ENCODE results near the gene EVI5. TPM values are rescaled to one million over a fixed set of nuclear protein-coding genes. Genes with fewer than 3 reads are reported as not detected.

Gene EVI5
- total RNA-seq, 2 donors from 2014 or later = 7.9 to 18.9 TPM

GRCh38 chr1:92691925-92692324 is 93.0 kb downstream of the EVI5 start:
- WGBS, 2 donors = 29 to 41% methylated on average over 1 of the region's 1 CpG
- ATAC-seq = no peak

GRCh38 chr1:92690212-92690906 is 94.5 kb downstream of the EVI5 start:
- TF ChIP-seq CTCF (IDR thresholded peaks at IDR 0.05) = no peak
- no peak for TF ChIP-seq POLR2A (IDR thresholded peaks at IDR 0.05)
- Histone ChIP-seq H3K4me1 (no peaks in the 10 kb centered on the region), H3K9me3 (no peaks in the 10 kb centered on the region), H3K36me3 (replicated peaks in 1 of 2; ENCODE audit: insufficient read depth in 1 of 2, low read depth in 2 of 2) (peaks cover 0 to 10% of the 10 kb centered on the region in 2 donors), H3K4me3 (no peak overlapping the region), H3K27me3 (no peaks in the 10 kb centered on the region), H3K27ac (no peak overlapping the region)
- intact Hi-C loops (cut with DNase I) = no loop called here
- WGBS, 2 donors = 90 to 92% methylated on average over 3 of the region's 3 CpGs
- no peak for DNase-seq
- no peak for ATAC-seq

More at GRCh38 chr1:92691925-92692324, 93.0 kb downstream of the EVI5 start:
- Histone ChIP-seq H3K4me1 (no peaks in the 10 kb centered on the region), H3K27me3 (no peaks in the 10 kb centered on the region), H3K27ac (no peak overlapping the region), H3K36me3 (replicated peaks in 1 of 2; ENCODE audit: insufficient read depth in 1 of 2, low read depth in 2 of 2) (peaks cover 0 to 10% of the 10 kb centered on the region in 2 donors), H3K9me3 (no peaks in the 10 kb centered on the region), H3K4me3 (no peak overlapping the region)
- TF ChIP-seq CTCF (IDR thresholded peaks at IDR 0.05) (no peak), POLR2A (IDR thresholded peaks at IDR 0.05) (no peak)
- intact Hi-C loops (cut with DNase I) = no loop called here
- no peak for DNase-seq

DNA sequence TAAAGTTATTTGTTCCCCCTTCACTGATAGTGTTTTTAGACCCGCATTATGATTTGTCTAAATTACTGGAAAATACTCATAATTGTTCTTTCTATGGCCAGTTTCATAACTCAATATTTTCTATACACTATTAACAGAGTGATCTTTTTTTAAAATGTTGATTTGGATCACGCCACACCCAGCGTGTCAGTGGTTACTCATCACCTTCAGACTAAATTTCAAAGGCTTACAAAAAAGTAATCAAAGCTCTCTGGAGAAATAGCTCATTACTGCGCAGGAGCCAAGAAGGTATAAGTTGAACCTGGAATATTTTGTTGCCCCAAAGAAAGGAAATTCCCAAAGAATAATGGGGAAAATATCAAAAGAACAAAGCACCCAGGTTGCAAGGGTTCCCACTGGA is 104.9 kb downstream of the EVI5 start:
- no peak overlapping the region for H3K27ac ChIP-seq
- intact Hi-C loops (cut with DNase I) = no loop called here
- no peaks in the 10 kb centered on the region for H3K4me1 ChIP-seq
- DNase-seq = no peak
- no peak for TF ChIP-seq POLR2A (IDR thresholded peaks at IDR 0.05)
- TF ChIP-seq CTCF (IDR thresholded peaks at IDR 0.05) = no peak
- H3K4me3 ChIP-seq = no peak overlapping the region
- H3K27me3 ChIP-seq = no peaks in the 10 kb centered on the region
- H3K9me3 ChIP-seq = no peaks in the 10 kb centered on the region
- WGBS, 2 donors = 95 to 96% methylated on average over 4 of the region's 4 CpGs
- H3K36me3 ChIP-seq (replicated peaks in 1 of 2; ENCODE audit: insufficient read depth in 1 of 2, low read depth in 2 of 2) = peaks cover 0 to 2% of the 10 kb centered on the region in 2 donors
- no peak for ATAC-seq

DNA sequence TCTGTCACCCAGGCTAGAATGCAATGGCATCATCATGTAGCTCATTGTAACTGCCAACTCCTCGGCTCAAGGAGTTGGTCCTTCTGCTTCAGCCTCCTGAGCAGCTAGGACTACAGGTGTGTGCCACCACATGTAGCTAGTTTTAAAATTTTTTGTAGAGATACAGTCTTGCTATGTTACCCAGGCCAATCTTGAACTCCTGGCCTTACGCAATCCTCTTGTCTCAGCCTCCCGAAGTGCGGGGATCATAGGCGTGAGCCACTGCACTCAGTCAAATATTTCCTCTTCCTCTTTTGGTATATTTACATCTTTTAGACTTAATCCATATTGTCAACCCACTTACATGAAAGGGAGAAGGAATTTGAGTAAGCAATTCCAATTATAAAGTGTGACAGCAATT is 121.1 kb downstream of the EVI5 start:
- ATAC-seq (no peak), DNase-seq (no peak)
- H3K9me3 ChIP-seq = no peaks in the 10 kb centered on the region
- WGBS, 2 donors = 91 to 98% methylated on average over 5 of the region's 5 CpGs
- H3K27me3 ChIP-seq = no peaks in the 10 kb centered on the region
- H3K36me3 ChIP-seq (replicated peaks in 1 of 2; ENCODE audit: insufficient read depth in 1 of 2, low read depth in 2 of 2) = peaks cover 0 to 3% of the 10 kb centered on the region in 2 donors
- H3K4me3 ChIP-seq = no peak overlapping the region
- intact Hi-C loops (cut with DNase I) = no loop called here
- H3K4me1 ChIP-seq = no peaks in the 10 kb centered on the region
- no peak overlapping the region for H3K27ac ChIP-seq
- TF ChIP-seq POLR2A (IDR thresholded peaks at IDR 0.05) (no peak), CTCF (IDR thresholded peaks at IDR 0.05) (no peak)

GRCh38 chr1:92662048-92662447 is 122.9 kb downstream of the EVI5 start:
- Histone ChIP-seq H3K27ac (no peak overlapping the region), H3K4me1 (no peaks in the 10 kb centered on the region), H3K27me3 (no peaks in the 10 kb centered on the region), H3K4me3 (no peak overlapping the region), H3K36me3 (replicated peaks in 1 of 2; ENCODE audit: insufficient read depth in 1 of 2, low read depth in 2 of 2) (peaks cover 0 to 5% of the 10 kb centered on the region in 2 donors), H3K9me3 (no peaks in the 10 kb centered on the region)
- WGBS, 2 donors = 89 to 97% methylated on average over 3 of the region's 3 CpGs
- DNase-seq = no peak
- TF ChIP-seq CTCF (IDR thresholded peaks at IDR 0.05) (no peak), POLR2A (IDR thresholded peaks at IDR 0.05) (no peak)
- intact Hi-C loops (cut with DNase I) = no loop called here
- no peak for ATAC-seq

Measured in body of pancreas (tissue), 4 donors.